ENCODE measurements around the gene HSD11B2.

HSD11B2 gene

GRCh38 chr16:67460168-67460567 is 29.2 kb downstream of the HSD11B2 start:
- no peak for ATAC-seq (ENCODE audit: insufficient read depth, low read depth)
- Histone ChIP-seq H3K36me3 (ENCODE audit: insufficient read depth, low read length) (no peaks in the 10 kb centered on the region), H4K20me1 (ENCODE audit: insufficient read depth, low read length) (peaks cover 77% of the 10 kb centered on the region), H3K4me3 (ENCODE audit: low read depth in 1 of 2, low read length in 2 of 2) (no peak overlapping the region), H3K9me3 (ENCODE audit: insufficient read depth, low read length, severe bottlenecking) (no peaks in the 10 kb centered on the region), H3K4me1 (ENCODE audit: insufficient read depth, low read length) (no peaks in the 10 kb centered on the region), H3K27me3 (ENCODE audit: insufficient read depth, low read length, poor library complexity) (no peaks in the 10 kb centered on the region), H2AFZ (ENCODE audit: low read depth, low read length) (no peak overlapping the region), H3K79me2 (ENCODE audit: insufficient read depth, low read length) (peaks cover 19% of the 10 kb centered on the region), H3K4me2 (ENCODE audit: insufficient read depth, low read length) (no peak overlapping the region), H3K9ac (ENCODE audit: low read depth, low read length) (no peak overlapping the region), H3K27ac (ENCODE audit: low read length) (no peak overlapping the region)
- TF ChIP-seq, protein P1, sequence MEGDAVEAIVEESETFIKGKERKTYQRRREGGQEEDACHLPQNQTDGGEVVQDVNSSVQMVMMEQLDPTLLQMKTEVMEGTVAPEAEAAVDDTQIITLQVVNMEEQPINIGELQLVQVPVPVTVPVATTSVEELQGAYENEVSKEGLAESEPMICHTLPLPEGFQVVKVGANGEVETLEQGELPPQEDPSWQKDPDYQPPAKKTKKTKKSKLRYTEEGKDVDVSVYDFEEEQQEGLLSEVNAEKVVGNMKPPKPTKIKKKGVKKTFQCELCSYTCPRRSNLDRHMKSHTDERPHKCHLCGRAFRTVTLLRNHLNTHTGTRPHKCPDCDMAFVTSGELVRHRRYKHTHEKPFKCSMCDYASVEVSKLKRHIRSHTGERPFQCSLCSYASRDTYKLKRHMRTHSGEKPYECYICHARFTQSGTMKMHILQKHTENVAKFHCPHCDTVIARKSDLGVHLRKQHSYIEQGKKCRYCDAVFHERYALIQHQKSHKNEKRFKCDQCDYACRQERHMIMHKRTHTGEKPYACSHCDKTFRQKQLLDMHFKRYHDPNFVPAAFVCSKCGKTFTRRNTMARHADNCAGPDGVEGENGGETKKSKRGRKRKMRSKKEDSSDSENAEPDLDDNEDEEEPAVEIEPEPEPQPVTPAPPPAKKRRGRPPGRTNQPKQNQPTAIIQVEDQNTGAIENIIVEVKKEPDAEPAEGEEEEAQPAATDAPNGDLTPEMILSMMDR (IDR thresholded peaks at IDR 0.05; ENCODE audit: borderline replicate concordance, extremely low read depth, low read length, poor library complexity, severe bottlenecking), result no peak
- no peak for TF ChIP-seq EZH2 (IDR thresholded peaks at IDR 0.05; ENCODE audit: borderline replicate concordance, low read depth, low read length, severe bottlenecking)
- DNase-seq, result no peak

- no peak for DNase-seq
- no peaks in the 10 kb centered on the region for H3K27me3 ChIP-seq (ENCODE audit: insufficient read depth, low read length, poor library complexity)
- no peak overlapping the region for H3K9ac ChIP-seq (ENCODE audit: low read depth, low read length)
- no peaks in the 10 kb centered on the region for H3K36me3 ChIP-seq (ENCODE audit: insufficient read depth, low read length)
- no peak overlapping the region for H2AFZ ChIP-seq (ENCODE audit: low read depth, low read length)
- peaks cover 27% of the 10 kb centered on the region for H3K79me2 ChIP-seq (ENCODE audit: insufficient read depth, low read length)
- no peak overlapping the region for H3K4me3 ChIP-seq (ENCODE audit: low read depth in 1 of 2, low read length in 2 of 2)
- H4K20me1 ChIP-seq (ENCODE audit: insufficient read depth, low read length), result peaks cover 82% of the 10 kb centered on the region
- H3K4me1 ChIP-seq (ENCODE audit: insufficient read depth, low read length), result no peaks in the 10 kb centered on the region
- H3K9me3 ChIP-seq (ENCODE audit: insufficient read depth, low read length, severe bottlenecking), result no peaks in the 10 kb centered on the region
- no peak overlapping the region for H3K4me2 ChIP-seq (ENCODE audit: insufficient read depth, low read length)
- no peak for ATAC-seq (ENCODE audit: insufficient read depth, low read depth)
- TF ChIP-seq, protein P1 (IDR thresholded peaks at IDR 0.05; ENCODE audit: borderline replicate concordance, extremely low read depth, low read length, poor library complexity, severe bottlenecking), result no peak
- no peak overlapping the region for H3K27ac ChIP-seq (ENCODE audit: low read length)
These were observed 30.0 kb downstream of the HSD11B2 start for GRCh38 chr16:67460961-67461360.

GRCh38 chr16:67461600-67462278 is 30.8 kb downstream of the HSD11B2 start:
- no peaks in the 10 kb centered on the region for H3K9me3 ChIP-seq (ENCODE audit: insufficient read depth, low read length, severe bottlenecking)
- H3K4me2 ChIP-seq (ENCODE audit: insufficient read depth, low read length), result no peak overlapping the region
- no peak overlapping the region for H3K27ac ChIP-seq (ENCODE audit: low read length)
- no peak overlapping the region for H3K4me3 ChIP-seq (ENCODE audit: low read depth in 1 of 2, low read length in 2 of 2)
- peaks cover 28% of the 10 kb centered on the region for H3K79me2 ChIP-seq (ENCODE audit: insufficient read depth, low read length)
- H3K9ac ChIP-seq (ENCODE audit: low read depth, low read length), result no peak overlapping the region
- no peaks in the 10 kb centered on the region for H3K27me3 ChIP-seq (ENCODE audit: insufficient read depth, low read length, poor library complexity)
- H3K4me1 ChIP-seq (ENCODE audit: insufficient read depth, low read length), result no peaks in the 10 kb centered on the region
- ATAC-seq (ENCODE audit: insufficient read depth, low read depth) (no peak), DNase-seq (no peak)
- peaks cover 78% of the 10 kb centered on the region for H4K20me1 ChIP-seq (ENCODE audit: insufficient read depth, low read length)
- no peaks in the 10 kb centered on the region for H3K36me3 ChIP-seq (ENCODE audit: insufficient read depth, low read length)
- no peak overlapping the region for H2AFZ ChIP-seq (ENCODE audit: low read depth, low read length)
- no peak for TF ChIP-seq EZH2 (IDR thresholded peaks at IDR 0.05; ENCODE audit: borderline replicate concordance, low read depth, low read length, severe bottlenecking)
- TF ChIP-seq, protein P1 (IDR thresholded peaks at IDR 0.05; ENCODE audit: borderline replicate concordance, extremely low read depth, low read length, poor library complexity, severe bottlenecking), result no peak

Data from DND-41 (cell line).